NK-92 treated with Interleukin-12 subunit alpha and Interleukin-12 subunit beta, amount 100 ng/mL, for 24 hours (cell line): ENCODE results near the gene EFCC1.

Experiments
- DNase-seq: peaks from one replicate; lab custom pipeline; 2025; lab: John Stamatoyannopoulos, UW

Gene EFCC1

DNA sequence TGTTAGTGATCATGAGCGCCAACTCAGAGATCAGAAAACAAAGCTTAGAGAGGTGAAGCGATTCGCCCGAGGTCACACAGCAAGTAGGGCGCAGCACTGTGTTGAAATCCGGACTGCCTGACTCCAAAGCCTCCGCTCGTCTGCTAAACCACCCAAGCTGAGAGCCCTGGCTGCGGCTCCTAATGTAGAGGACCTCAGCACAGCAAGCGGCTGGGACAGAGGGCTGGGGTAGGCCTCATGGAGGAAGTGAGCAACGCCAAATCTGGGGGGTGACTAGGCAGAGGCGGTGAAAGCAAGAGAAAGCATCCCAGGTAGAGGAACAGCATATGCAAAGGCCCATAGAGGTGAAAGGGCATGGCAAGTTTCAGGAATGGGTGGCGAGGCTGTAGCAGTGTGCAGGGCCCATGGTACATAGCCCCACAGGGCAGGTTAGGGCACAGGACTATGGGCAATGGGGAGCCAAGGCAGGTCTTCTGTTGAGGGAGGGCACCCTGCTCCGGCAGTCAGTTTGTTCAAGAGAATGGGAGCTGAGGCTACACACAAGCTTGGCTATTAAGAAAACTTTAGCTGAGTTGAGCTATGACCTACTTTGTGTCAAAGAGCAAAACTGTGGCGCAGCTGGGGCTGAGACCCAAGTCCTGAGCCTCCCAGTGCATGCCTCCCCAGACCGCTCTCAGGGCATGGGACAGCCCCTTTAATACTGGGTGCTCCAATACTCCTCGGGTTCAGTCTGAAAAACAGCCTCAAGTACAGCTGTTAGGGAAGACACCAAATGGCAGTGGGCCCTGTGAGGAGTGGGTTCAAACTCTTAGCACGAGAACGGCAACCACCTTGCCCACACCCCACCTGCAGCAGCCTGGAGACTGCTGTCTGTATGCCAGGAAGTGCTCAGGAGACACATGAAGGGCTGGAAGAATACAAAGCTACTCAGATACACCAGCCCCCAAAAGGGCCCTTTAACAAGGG lies 6.2 kb upstream of the EFCC1 start:
- DNase-seq = no peak

GRCh38 chr3:128995737-128996136 lies 5.4 kb upstream of the EFCC1 start:
- DNase-seq = no peak

DNA sequence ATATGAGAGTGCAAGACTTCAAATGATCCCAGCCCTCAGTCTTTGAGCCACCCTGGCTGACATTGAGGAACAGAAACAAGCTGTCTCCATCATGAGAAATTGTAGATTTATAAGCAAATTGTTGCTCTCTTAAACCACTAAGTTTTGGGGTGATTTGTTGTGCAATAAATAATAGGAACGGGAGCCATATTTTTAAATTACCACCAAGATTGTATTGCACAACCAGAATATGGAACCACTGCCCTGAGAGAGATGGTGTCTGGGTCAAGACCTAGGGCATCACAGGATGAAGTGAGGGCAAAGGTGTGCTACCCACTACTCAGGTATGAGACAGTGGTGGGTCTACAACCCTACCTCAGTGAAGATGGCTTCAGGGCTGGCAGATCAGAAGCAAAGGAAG lies 4.9 kb upstream of the EFCC1 start:
- DNase-seq = no peak

- DNase-seq = no peak
Measured at GRCh38 chr3:128996726-128997125, 4.4 kb upstream of the EFCC1 start.

- DNase-seq = no peak
Measured at GRCh38 chr3:128997486-128998133, 3.5 kb upstream of the EFCC1 start.

GRCh38 chr3:128998561-128998960 lies 2.5 kb upstream of the EFCC1 start:
- no peak for DNase-seq

GRCh38 chr3:128999102-128999501 lies 2.0 kb upstream of the EFCC1 start:
- DNase-seq = no peak

DNA sequence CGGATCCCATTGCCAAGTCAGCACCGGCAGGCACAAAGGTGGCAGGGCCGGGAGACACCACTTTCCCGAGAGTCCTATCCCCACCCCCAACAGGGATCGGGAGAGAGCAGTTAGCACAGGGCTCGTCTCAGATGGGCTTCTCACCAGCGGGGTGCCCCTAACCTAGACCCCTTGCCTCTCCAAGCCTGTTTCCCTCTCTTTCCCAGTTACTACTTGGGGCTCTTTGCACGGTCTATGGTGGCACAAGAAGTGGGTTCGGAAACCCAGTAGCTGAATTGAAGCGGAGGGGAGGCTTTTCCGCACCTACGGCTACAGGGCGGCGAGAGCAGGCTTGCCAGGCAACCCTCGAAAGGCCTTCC lies 383 bp upstream of the EFCC1 start:
- no peak for DNase-seq

DNA sequence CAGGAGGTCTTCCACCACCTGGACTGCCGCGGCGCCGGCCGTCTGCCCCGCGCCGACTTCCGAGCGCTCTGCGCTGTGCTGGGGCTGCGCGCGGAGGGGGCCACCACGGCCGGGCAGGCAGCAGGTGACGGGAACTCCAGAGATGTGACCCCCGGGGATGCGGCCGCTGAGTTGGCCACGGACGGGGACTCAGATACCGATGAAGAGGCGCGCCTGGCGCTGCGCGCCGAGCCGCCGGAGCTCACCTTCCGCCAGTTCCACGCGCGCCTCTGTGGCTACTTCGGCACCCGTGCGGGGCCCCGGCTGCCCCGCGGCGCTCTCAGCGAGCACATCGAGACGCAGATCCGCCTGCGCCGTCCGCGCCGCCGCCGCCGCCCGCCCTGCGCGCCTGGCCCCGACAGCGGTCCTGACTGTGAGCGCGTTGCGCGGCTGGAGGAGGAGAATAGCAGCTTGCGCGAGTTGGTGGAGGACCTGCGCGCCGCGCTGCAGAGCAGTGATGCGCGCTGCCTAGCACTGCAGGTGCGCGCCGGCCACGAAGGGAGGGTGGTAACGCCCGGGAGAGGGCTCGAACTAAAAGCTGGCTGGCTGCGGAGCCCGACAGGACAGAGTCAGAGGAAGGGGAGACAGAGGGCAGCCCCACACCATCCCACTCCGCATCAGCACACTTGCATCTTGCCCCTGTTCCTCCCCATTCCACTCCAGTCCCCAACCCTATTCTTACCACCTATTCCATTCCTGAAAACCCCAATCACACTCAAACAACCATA lies 885 bp downstream of the EFCC1 start:
- no peak for DNase-seq

DNA sequence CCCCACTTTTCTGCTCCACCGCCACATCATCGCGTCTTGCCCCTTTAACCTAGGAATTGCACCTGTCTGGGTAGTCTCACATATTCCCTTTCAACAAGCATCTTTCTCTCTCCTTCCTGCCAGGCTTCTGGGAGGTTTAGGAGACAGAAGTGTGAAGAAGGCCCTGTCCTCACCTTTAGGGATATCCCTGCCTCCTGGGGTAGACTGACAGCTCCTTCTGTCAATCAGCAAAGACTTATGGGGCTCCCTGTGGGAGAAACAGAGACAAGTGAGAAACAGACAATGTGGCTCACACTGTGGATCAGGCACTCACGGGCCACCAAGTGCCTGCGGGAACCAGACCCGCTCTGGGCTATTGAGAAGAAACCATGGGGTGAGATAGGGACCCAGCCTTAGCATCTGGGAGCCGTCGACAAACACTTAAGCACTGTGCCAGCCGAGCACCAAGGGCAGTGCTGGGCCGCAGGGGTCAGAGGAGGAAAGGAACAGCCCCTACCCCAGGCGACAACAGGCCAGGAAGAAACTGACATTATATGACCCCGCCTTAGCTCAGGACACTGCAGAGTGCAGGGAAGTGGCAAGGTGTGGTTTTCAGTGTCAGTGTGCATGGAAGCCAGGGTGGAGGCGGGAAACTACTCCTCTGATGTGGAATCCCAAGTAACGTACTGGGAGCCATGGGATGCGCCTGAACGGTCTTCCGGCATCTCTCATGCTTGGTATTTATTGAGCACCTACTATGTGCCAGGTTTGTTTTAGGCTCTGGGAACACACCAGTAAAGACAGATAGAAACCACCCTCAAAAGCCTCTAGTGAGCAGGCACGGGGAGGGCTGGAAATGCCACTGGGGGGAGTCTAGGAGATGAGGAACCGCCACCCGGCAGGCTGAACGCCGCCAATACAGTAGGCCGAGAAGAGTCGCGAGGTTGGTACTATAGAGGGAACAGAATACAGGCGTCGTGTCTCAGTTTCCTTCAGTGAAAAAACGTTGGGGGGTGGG lies 1.8 kb downstream of the EFCC1 start:
- DNase-seq = no peak

GRCh38 chr3:129003578-129004112 lies 2.5 kb downstream of the EFCC1 start:
- DNase-seq = no peak

GRCh38 chr3:129004639-129005295 lies 3.7 kb downstream of the EFCC1 start:
- no peak for DNase-seq

- DNase-seq = no peak
Measured at GRCh38 chr3:129005526-129006303, 4.6 kb downstream of the EFCC1 start.

- DNase-seq = no peak
Measured at GRCh38 chr3:129006864-129007263, 5.8 kb downstream of the EFCC1 start.

- no peak for DNase-seq
Measured at GRCh38 chr3:129007792-129008191, 6.7 kb downstream of the EFCC1 start.

DNA sequence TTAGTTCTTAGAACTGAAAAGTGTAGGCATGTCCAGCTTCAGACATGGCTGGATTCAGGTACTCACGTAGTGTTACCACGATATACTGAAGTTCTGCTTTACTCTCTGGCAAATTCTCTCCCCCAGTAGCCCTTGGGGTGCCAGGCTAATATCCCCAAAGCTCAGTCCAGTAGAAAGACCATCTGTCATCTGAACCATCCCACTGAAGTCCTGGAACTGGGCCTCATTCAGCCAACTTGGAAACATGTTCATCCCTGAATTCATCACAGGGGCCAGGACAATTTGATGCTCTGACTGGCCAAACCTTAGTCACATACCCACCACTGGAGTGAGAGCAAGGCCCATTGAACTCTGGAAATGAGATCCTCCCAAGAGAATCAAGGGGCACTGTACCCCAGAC lies 8.2 kb downstream of the EFCC1 start:
- DNase-seq = no peak

GRCh38 chr3:129010310-129010956 lies 9.3 kb downstream of the EFCC1 start:
- DNase-seq = no peak

DNA sequence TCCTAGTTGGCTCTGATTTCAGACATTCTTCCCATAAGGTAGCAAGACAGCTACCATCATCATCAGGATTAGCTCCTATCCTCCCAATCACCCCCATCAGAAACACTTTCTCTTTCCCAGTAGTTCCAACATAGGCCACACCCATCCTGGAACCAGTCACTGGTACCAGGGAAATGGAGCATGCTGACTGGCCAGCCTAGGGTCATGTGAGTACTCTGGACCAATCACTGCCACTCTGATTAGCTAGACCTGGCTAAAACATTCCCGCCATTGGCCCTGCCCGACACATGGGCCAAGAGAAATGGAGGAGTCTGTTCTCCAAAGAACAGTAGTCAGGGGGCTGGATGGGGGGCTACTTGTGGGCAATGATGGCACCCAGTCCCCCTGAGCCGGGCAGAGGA lies 12.4 kb downstream of the EFCC1 start:
- no peak for DNase-seq

- no peak for DNase-seq
Measured at GRCh38 chr3:129014148-129014547, 13.0 kb downstream of the EFCC1 start.
